Retinal pigment epithelial cell (primary cell): ENCODE data around the gene MLYCD.

Experiments used
- DNase-seq: peaks from one replicate; pipeline ENCODE4 v3.0.0-alpha.2; 2010; ENCODE audit warnings: low read depth
- H3K4me3 ChIP-seq: 2 replicates; pipeline ENCODE4 v1.5.1; 2011; ENCODE audit warnings: mild to moderate bottlenecking, low read length, control low read depth, moderate library complexity
- TF ChIP-seq, protein P1 (sequence below): conservative IDR thresholded peaks from 2 replicates; pipeline ENCODE4 v1.5.1; 2011; ENCODE audit warnings: low read depth, low read length, control low read depth, inconsistent platforms

Gene MLYCD

DNA sequence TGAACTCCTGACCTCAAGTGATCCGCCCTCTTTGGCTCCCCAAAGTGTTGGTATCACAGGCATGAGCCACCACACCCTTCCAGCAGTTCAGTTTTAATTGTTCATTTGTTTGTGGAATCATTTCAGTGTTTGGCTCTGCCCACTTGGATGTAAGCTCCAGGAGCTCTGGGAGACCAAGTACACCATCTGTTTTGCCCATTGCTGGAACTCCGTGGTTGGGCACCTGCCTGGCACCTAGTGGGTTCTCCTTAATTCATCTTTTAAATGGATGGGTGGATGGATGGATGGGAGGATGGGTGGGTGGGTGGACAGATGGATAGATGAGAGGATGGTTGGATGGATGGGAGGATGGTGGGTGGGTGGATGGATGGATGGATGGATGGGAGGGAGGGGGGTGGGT is 68.2 kb downstream of the MLYCD start:
- no peak for DNase-seq
- no peak overlapping the region for H3K4me3 ChIP-seq
- TF ChIP-seq, protein P1, sequence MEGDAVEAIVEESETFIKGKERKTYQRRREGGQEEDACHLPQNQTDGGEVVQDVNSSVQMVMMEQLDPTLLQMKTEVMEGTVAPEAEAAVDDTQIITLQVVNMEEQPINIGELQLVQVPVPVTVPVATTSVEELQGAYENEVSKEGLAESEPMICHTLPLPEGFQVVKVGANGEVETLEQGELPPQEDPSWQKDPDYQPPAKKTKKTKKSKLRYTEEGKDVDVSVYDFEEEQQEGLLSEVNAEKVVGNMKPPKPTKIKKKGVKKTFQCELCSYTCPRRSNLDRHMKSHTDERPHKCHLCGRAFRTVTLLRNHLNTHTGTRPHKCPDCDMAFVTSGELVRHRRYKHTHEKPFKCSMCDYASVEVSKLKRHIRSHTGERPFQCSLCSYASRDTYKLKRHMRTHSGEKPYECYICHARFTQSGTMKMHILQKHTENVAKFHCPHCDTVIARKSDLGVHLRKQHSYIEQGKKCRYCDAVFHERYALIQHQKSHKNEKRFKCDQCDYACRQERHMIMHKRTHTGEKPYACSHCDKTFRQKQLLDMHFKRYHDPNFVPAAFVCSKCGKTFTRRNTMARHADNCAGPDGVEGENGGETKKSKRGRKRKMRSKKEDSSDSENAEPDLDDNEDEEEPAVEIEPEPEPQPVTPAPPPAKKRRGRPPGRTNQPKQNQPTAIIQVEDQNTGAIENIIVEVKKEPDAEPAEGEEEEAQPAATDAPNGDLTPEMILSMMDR = no peak

DNA sequence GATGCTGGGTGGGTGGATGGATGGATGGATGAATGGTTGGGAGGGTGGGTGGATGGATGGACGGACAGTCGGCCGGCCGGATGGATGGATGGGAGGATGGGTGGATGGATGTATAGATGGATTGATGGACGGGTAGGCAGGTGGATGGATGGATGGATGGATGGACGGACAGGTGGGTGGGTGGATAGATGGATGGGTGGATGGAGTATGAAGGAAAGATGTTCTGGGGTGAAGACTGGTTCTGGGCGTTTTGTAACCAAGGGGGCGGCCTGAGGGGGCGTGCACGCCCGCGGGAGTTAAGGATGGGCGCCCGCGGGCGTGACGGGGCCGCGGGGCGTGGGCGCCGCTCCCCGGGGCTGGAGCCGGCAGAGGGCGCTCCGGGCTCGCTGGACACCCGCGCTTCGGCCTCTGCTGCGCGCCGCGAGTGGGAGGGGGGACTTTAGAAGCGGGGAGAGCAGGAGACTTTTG is 69.0 kb downstream of the MLYCD start, which contains the start of gene NECAB2:
NECAB2 (plus strand) TSS at position 407 of the 468 bp plus-strand sequence. CDS start 405 bp downstream, outside the sequence.
- peak within 1 kb of the TSS; percentile 29 for H3K4me3 ChIP-seq
- TF ChIP-seq, protein P1 = peak; percentile 49
- no peak for DNase-seq

DNA sequence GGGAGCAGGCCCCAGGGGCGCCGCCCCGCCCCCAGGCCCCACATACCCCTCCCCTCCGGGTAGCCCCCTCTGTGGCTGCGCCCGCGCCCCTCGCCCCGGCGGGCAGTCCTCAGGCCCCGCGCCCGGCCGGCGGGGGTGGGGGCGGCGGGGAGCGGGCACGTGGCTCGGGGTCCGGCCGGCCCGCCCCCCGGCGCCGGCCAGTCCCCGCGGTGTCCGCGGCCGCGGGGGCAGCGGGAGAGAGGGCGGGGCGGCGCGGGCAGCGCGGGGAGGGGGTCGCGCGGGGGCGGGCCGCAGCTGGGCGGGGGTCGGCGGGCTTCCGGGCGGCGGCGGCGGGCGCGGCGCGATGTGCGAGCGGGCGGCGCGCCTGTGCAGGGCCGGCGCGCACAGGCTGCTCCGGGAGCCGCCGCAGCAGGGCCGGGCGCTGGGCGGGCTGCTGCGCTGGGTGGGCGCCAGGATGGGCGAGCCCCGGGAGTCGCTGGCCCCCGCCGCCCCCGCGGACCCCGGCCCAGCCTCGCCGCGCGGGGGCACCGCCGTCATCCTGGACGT is 69.5 kb downstream of the MLYCD start:
- H3K4me3 ChIP-seq = peak overlapping the region; percentile 29
- no peak for DNase-seq
- TF ChIP-seq, protein P1 = no peak

DNA sequence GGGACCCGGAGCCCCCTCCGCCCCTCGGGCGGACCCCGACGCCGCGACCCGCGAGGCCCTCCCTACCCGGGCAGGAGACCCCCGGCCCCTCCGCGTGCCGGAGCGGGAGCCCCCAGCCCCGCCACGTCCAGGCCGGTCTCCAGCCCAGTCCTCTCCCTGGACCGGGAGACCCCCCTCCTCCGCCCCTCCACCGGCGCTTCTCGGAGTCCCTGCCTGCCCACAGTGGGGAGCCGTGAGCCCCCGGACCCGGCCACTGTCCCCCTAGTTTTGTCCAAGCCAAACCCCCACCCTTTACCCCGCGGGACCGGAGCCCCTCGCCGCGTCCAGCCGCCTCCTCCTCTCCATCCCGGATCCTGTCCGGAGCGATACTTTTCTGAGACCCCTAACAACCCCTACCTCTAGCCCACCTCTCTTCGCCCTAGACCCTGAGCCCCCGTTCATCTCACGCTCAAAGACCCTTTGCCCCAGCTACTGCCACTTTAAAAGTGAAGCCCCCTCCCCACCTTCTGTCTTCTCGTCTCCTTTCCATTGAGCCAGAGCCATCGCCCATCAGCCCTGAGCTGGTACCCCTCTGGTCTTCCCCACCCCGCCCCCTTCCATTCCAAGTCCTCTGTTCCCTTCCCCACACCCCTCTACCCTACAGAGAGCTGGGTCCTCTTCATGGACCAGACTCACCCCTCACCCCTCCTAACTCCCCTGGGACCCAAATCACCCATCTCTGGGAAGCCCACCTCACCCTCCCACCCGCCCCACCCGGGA is 70.2 kb downstream of the MLYCD start:
- H3K4me3 ChIP-seq = no peak overlapping the region
- TF ChIP-seq, protein P1 = no peak
- DNase-seq = no peak

DNA sequence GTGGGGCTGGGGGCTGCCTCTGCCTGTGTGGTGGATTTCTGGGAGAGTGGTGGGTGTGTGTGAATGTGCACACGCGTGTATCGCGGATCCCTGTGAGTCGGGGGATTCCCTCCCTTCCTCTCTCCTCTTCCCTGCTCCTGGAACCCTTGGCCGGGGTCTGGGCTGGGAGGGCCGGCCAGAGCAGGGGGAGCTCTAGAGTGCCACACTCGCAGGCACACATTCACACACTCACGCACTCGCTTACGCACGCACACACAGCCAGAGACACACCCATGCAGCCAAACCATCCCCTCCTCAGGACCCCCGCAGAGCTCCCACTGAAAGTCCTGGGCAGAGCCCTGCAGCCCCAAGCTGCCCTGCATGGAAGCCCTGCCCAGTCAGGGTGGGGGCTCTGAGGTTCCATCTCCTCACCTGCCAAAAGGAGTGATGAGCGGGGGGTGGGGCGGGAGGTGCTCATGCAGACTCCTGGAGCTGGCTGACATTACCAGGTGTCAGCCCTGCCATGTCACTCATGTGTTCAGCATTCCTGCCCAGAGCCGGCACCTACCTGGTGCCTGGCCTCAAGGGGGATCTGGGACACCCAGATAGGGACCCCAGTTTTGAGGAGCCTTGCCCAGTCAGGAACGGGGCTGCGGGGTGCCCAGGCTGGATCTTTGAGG is 71.0 kb downstream of the MLYCD start:
- DNase-seq = no peak
- TF ChIP-seq, protein P1 = no peak
- H3K4me3 ChIP-seq = no peak overlapping the region

DNA sequence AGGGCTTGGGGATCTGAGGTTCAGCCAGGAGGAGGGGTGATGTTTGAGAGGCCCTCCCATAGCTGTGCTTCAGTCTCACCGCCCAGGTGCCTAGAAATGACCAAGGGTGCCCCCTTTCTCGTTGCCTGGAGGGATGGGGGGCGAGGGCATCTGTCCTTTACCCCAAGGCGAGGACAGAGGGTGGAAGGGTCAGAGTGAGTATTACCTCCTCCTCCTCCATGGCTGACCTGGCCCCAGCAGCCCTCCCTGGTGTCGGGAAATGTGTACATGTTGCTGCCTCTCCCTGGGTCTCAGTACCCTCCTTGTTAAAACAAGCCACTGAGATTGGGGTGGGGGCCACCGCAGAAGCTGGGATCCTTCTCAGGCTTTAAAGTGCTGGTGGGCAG is 71.5 kb downstream of the MLYCD start:
- DNase-seq = no peak
- no peak overlapping the region for H3K4me3 ChIP-seq
- TF ChIP-seq, protein P1 = no peak
